B cell (primary cell): Measurements from ENCODE around the gene DGKA.

Experiments
- EZH2 ChIP-seq: IDR thresholded peaks from 2 replicates; pipeline ENCODE4 v1.6.1; 2012; ENCODE audit warnings: borderline replicate concordance, low read depth, mild to moderate bottlenecking, moderate library complexity, low read length; ENCODE audit not compliant: insufficient read depth, poor library complexity, severe bottlenecking
- TF ChIP-seq, protein P1 (sequence below): fragments of 200-600 bp; IDR thresholded peaks from one replicate; pipeline ENCODE4 v1.8.0; 2022; ENCODE audit warnings: antibody characterized with exemption, mild to moderate bottlenecking

DNA sequence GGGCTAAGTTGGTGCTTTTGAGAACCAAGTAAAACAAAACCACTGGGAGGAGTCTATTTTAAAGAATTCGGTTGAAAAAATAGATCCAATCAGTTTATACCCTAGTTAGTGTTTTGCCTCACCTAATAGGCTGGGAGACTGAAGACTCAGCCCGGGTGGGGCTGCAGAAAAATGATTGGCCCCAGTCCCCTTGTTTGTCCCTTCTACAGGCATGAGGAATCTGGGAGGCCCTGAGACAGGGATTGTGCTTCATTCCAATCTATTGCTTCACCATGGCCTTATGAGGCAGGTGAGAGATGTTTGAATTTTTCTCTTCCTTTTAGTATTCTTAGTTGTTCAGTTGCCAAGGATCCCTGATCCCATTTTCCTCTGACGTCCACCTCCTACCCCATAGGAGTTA, 41.1 kb downstream of the DGKA start:
- TF ChIP-seq, protein P1, sequence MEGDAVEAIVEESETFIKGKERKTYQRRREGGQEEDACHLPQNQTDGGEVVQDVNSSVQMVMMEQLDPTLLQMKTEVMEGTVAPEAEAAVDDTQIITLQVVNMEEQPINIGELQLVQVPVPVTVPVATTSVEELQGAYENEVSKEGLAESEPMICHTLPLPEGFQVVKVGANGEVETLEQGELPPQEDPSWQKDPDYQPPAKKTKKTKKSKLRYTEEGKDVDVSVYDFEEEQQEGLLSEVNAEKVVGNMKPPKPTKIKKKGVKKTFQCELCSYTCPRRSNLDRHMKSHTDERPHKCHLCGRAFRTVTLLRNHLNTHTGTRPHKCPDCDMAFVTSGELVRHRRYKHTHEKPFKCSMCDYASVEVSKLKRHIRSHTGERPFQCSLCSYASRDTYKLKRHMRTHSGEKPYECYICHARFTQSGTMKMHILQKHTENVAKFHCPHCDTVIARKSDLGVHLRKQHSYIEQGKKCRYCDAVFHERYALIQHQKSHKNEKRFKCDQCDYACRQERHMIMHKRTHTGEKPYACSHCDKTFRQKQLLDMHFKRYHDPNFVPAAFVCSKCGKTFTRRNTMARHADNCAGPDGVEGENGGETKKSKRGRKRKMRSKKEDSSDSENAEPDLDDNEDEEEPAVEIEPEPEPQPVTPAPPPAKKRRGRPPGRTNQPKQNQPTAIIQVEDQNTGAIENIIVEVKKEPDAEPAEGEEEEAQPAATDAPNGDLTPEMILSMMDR: no peak
- TF ChIP-seq EZH2: no peak
